HepG2 (cell line): ENCODE results near the gene USP5. TPM values are rescaled to one million over a fixed set of nuclear protein-coding genes. Genes with fewer than 3 reads are reported as not detected.

Source experiments
- AGO2 ChIP-seq: fragments of 200-400 bp; formaldehyde crosslinking; optimal IDR thresholded peaks from 2 replicates; pipeline ENCODE3; 2017; ENCODE audit warnings: mild to moderate bottlenecking, low read depth, low read length, moderate library complexity
- CENPX ChIP-seq: sonication (generic); formaldehyde crosslinking; IDR thresholded peaks from 2 replicates; pipeline ENCODE4 v1.9.0; 2021; ENCODE audit warnings: mild to moderate bottlenecking, missing genetic modification reagents, moderate library complexity
- CHD4 ChIP-seq: fragments of 200-600 bp; sonication (generic); IDR thresholded peaks from 2 replicates; pipeline ENCODE4 v1.7.0; 2017; ENCODE audit warnings: mild to moderate bottlenecking, low read length, borderline replicate concordance
- CREB1 ChIP-seq, 2 experiments: fragments of 450-650 bp in 1 of 2; IDR thresholded peaks; 2 replicates each; pipeline ENCODE4 v1.6.1; 2016 to 2017; ENCODE audit warnings: control low read depth in 1 of 2, mild to moderate bottlenecking in 1 of 2, missing compliant biosample characterization in 1 of 2, missing genetic modification characterization in 1 of 2
- HCFC1 ChIP-seq: fragments of 150-350 bp; IDR thresholded peaks from 2 replicates; pipeline ENCODE4 v1.6.1; 2014; ENCODE audit warnings: low read depth, low read length
- JUNB ChIP-seq: sonication (generic); formaldehyde crosslinking; IDR thresholded peaks from 2 replicates; pipeline ENCODE4 v1.8.0; 2022; ENCODE audit warnings: missing genetic modification reagents, mild to moderate bottlenecking, borderline replicate concordance
- NPAS2 ChIP-seq: sonication (generic); formaldehyde crosslinking; IDR thresholded peaks from 2 replicates; pipeline ENCODE4 v1.8.0; 2022; ENCODE audit warnings: mild to moderate bottlenecking, missing genetic modification reagents, borderline replicate concordance
- RXRB ChIP-seq: IDR thresholded peaks from 2 replicates; pipeline ENCODE4 v1.6.1; 2016; ENCODE audit warnings: borderline replicate concordance, missing genetic modification reagents, missing compliant biosample characterization
- SAFB2 ChIP-seq: sonication (generic); formaldehyde crosslinking; IDR thresholded peaks from 2 replicates; pipeline ENCODE4 v1.5.1; 2020; ENCODE audit warnings: missing genetic modification reagents, low read depth, mild to moderate bottlenecking, borderline replicate concordance
- SALL1 ChIP-seq: sonication (generic); formaldehyde crosslinking; IDR thresholded peaks from 2 replicates; pipeline ENCODE4 v1.8.0; 2022; ENCODE audit warnings: mild to moderate bottlenecking, missing genetic modification reagents
- TMF1 ChIP-seq: sonication (generic); formaldehyde crosslinking; IDR thresholded peaks from 2 replicates; pipeline ENCODE4 v1.8.1; 2022; ENCODE audit warnings: low read depth, missing genetic modification reagents
- ZEB1 ChIP-seq: IDR thresholded peaks from 2 replicates; pipeline ENCODE4 v1.6.1; 2012; ENCODE audit warnings: mild to moderate bottlenecking, low read depth, inconsistent platforms; ENCODE audit not compliant: insufficient replicate concordance
- ZFP62 ChIP-seq: sonication (generic); formaldehyde crosslinking; IDR thresholded peaks from 2 replicates; pipeline ENCODE4 v1.4.0; 2020; ENCODE audit warnings: missing genetic modification reagents
- ZNF143 ChIP-seq: sonication (generic); formaldehyde crosslinking; IDR thresholded peaks from 2 replicates; pipeline ENCODE4 v1.4.0; 2020; ENCODE audit warnings: missing genetic modification reagents
- ZNF446 ChIP-seq: sonication (generic); formaldehyde crosslinking; IDR thresholded peaks from 2 replicates; pipeline ENCODE4 v1.5.0; 2020; ENCODE audit warnings: mild to moderate bottlenecking, missing genetic modification reagents
- ZZZ3 ChIP-seq: sonication (generic); formaldehyde crosslinking; IDR thresholded peaks from 2 replicates; pipeline ENCODE4 v1.4.0; 2020; ENCODE audit warnings: missing genetic modification reagents, mild to moderate bottlenecking, borderline replicate concordance
- polyA plus RNA-seq, 8 experiments: library from polyadenylated mRNA; depleted of rRNA in 3 of 8; stranded (reverse) in 7 of 8; unstranded in 1 of 8; fragments of >200 nt; fragmentation: Illumina TruSeq in 4 of 8; extraction: Trizol in 4 of 8; gene quantifications; 2 replicates each; pipeline versions ENCODE4 v1.2.1 to v1.2.3, GENCODE V29; 2011 to 2016; ENCODE audit warnings: low read depth in 4 of 8, missing spikeins in 1 of 8, mixed read lengths in 1 of 8; ENCODE audit not compliant: insufficient read depth in 1 of 8
- total RNA-seq, 5 experiments: library from RNA; depleted of rRNA; stranded (reverse); fragments of >200 nt; fragmentation: Illumina TruSeq; extraction: Trizol; gene quantifications; 2 replicates each; pipeline ENCODE4 v1.2.3, GENCODE V29; 2016; ENCODE audit warnings: low read depth in 1 of 5
- TF ChIP-seq, protein P1 (sequence below): sonication (generic); formaldehyde crosslinking; IDR thresholded peaks from 2 replicates; pipeline ENCODE4 v1.4.0; 2020; ENCODE audit warnings: missing genetic modification reagents
- TF ChIP-seq, protein P2 (sequence below): IDR thresholded peaks from 2 replicates; pipeline ENCODE4 v1.6.1; 2016; ENCODE audit warnings: control low read depth
- TF ChIP-seq, protein P3 (sequence below): sonication (generic); formaldehyde crosslinking; IDR thresholded peaks from 2 replicates; pipeline ENCODE4 v1.5.0; 2020; ENCODE audit warnings: mild to moderate bottlenecking, low read depth, missing genetic modification reagents, borderline replicate concordance
- TF ChIP-seq, protein P4 (sequence below): fragments of 450-650 bp; IDR thresholded peaks from 2 replicates; pipeline ENCODE4 v1.6.1; 2016
- TF ChIP-seq, protein P5 (sequence below): sonication (generic); formaldehyde crosslinking; IDR thresholded peaks from 2 replicates; pipeline ENCODE4 v1.9.0; 2021; ENCODE audit warnings: missing genetic modification reagents, mild to moderate bottlenecking, borderline replicate concordance
- TF ChIP-seq, protein P6 (sequence below): sonication (generic); formaldehyde crosslinking; IDR thresholded peaks from 2 replicates; pipeline ENCODE4 v1.4.0; 2020; ENCODE audit warnings: missing genetic modification reagents

USP5 gene
- total and polyA plus RNA-seq, 2 of the 13 experiments (the other 11 are each of a cell fraction or from before 2014, with no cell fraction given) = 39.6 to 56.0 TPM

DNA sequence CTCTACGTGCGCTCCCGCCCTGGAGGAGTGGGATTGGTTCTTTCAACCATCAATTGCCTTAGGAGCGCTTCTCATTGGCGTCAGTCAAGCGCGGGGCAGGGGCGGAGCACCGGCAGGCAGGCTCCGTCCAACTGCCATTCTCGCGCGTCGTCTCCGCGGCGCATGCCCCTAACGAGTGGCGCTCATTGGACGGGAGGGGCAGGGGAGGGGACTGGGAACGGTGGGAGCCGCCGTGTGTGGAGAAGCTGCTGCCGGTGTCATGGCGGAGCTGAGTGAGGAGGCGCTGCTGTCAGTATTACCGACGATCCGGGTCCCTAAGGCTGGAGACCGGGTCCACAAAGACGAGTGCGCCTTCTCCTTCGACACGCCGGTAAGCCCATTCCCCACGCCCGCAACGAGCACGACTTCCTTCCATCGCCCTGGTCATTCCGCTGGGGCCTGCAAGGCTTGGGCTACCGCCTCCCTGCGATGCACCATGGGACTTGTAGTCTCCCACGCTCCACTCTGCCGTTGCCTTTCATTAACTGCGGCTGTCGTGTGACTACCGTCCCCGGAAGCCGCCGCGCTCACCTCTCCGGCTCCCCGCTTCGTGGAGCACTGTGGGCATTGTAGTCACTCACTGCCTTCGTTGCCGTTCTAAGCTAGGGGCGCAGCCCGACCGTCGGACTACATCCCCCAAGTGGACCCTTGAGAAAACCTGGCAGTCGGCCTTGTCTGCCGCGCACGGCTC is at the start of gene USP5 (continued):
- TF ChIP-seq, protein P1, sequence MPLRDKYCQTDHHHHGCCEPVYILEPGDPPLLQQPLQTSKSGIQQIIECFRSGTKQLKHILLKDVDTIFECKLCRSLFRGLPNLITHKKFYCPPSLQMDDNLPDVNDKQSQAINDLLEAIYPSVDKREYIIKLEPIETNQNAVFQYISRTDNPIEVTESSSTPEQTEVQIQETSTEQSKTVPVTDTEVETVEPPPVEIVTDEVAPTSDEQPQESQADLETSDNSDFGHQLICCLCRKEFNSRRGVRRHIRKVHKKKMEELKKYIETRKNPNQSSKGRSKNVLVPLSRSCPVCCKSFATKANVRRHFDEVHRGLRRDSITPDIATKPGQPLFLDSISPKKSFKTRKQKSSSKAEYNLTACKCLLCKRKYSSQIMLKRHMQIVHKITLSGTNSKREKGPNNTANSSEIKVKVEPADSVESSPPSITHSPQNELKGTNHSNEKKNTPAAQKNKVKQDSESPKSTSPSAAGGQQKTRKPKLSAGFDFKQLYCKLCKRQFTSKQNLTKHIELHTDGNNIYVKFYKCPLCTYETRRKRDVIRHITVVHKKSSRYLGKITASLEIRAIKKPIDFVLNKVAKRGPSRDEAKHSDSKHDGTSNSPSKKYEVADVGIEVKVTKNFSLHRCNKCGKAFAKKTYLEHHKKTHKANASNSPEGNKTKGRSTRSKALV (CRISPR knock-in tag) = no peak
- TF ChIP-seq NPAS2 (CRISPR knock-in tag) = no peak
- TF ChIP-seq RXRB (CRISPR knock-in tag) = peak; percentile 11; the same call in 1 of the 2 replicates
- TF ChIP-seq, protein P2, sequence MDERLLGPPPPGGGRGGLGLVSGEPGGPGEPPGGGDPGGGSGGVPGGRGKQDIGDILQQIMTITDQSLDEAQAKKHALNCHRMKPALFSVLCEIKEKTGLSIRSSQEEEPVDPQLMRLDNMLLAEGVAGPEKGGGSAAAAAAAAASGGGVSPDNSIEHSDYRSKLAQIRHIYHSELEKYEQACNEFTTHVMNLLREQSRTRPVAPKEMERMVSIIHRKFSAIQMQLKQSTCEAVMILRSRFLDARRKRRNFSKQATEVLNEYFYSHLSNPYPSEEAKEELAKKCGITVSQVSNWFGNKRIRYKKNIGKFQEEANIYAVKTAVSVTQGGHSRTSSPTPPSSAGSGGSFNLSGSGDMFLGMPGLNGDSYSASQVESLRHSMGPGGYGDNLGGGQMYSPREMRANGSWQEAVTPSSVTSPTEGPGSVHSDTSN (CRISPR knock-in tag) = peak; percentile 90
- TF ChIP-seq, protein P3, sequence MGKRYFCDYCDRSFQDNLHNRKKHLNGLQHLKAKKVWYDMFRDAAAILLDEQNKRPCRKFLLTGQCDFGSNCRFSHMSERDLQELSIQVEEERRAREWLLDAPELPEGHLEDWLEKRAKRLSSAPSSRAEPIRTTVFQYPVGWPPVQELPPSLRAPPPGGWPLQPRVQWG (CRISPR knock-in tag) = no peak
- TF ChIP-seq, protein P4, sequence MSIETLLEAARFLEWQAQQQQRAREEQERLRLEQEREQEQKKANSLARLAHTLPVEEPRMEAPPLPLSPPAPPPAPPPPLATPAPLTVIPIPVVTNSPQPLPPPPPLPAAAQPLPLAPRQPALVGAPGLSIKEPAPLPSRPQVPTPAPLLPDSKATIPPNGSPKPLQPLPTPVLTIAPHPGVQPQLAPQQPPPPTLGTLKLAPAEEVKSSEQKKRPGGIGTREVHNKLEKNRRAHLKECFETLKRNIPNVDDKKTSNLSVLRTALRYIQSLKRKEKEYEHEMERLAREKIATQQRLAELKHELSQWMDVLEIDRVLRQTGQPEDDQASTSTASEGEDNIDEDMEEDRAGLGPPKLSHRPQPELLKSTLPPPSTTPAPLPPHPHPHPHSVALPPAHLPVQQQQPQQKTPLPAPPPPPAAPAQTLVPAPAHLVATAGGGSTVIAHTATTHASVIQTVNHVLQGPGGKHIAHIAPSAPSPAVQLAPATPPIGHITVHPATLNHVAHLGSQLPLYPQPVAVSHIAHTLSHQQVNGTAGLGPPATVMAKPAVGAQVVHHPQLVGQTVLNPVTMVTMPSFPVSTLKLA = peak; percentile 29; the same call in 1 of the 2 replicates
- TF ChIP-seq CREB1 (IDR thresholded peaks at IDR 0.05) = peak; percentile 86
- TF ChIP-seq CREB1 (CRISPR knock-in tag; IDR thresholded peaks at IDR 0.05) = peak; percentile 94
- TF ChIP-seq SALL1 = peak; percentile 62
- no peak for TF ChIP-seq AGO2
- peak; percentile 98 for TF ChIP-seq ZNF143 (CRISPR knock-in tag)
- TF ChIP-seq SAFB2 = peak; percentile 66; the same call in 1 of the 2 replicates
- no peak for TF ChIP-seq CENPX (CRISPR knock-in tag)
- peak; percentile 100 for TF ChIP-seq HCFC1
- TF ChIP-seq ZZZ3 (CRISPR knock-in tag) = peak; percentile 55; the same call in 1 of the 2 replicates
- TF ChIP-seq, protein P5, sequence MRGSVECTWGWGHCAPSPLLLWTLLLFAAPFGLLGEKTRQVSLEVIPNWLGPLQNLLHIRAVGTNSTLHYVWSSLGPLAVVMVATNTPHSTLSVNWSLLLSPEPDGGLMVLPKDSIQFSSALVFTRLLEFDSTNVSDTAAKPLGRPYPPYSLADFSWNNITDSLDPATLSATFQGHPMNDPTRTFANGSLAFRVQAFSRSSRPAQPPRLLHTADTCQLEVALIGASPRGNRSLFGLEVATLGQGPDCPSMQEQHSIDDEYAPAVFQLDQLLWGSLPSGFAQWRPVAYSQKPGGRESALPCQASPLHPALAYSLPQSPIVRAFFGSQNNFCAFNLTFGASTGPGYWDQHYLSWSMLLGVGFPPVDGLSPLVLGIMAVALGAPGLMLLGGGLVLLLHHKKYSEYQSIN (CRISPR knock-in tag) = no peak
- TF ChIP-seq CHD4 = no peak
- no peak for TF ChIP-seq ZNF446
- TF ChIP-seq TMF1 (CRISPR knock-in tag) = no peak
- TF ChIP-seq ZFP62 (CRISPR knock-in tag) = peak; percentile 99
- no peak for TF ChIP-seq JUNB (CRISPR knock-in tag)
- TF ChIP-seq, protein P6, sequence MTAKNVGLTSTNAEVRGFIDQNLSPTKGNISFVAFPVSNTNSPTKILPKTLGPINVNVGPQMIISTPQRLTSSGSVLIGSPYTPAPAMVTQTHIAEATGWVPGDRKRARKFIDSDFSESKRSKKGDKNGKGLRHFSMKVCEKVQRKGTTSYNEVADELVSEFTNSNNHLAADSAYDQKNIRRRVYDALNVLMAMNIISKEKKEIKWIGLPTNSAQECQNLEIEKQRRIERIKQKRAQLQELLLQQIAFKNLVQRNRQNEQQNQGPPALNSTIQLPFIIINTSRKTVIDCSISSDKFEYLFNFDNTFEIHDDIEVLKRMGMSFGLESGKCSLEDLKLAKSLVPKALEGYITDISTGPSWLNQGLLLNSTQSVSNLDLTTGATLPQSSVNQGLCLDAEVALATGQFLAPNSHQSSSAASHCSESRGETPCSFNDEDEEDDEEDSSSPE = no peak
- no peak for TF ChIP-seq ZEB1
